HepG2 (cell line): ENCODE data around the gene HMCN2. TPM values are rescaled to one million over a fixed set of nuclear protein-coding genes. Genes with fewer than 3 reads are reported as not detected.

Experiments
- ATAC-seq: fragments of 200-7000 bp; cut with Tn5 transposase; 3 replicates; pipeline ENCODE4 v1.9.1; 2020; ENCODE audit warnings: mild to moderate bottlenecking, moderate library complexity
- BruUV-seq: library from RNA; stranded (reverse); fragments of 400-500 nt; replicated peaks from 2 replicates; lab custom pipeline; 2021; lab: Mats Ljungman, UMichigan
- CTCF ChIA-PET: fragments of 300-600 bp; formaldehyde crosslinking; extraction: SDS; loops from one replicate; lab custom pipeline; 2021; ENCODE audit warnings: low total read pairs, inconsistent platforms, low intra/inter-chr PET ratio; lab: Yijun Ruan, JAX
- POLR2A ChIA-PET: fragments of 350-600 bp; sonication (Branson Sonifier 250); formaldehyde crosslinking; loops from one replicate; lab custom pipeline; 2020; ENCODE audit warnings: antibody characterized with exemption, inconsistent platforms; lab: Yijun Ruan, JAX
- DNase-seq: peaks from one replicate; pipeline ENCODE4 v3.0.0-alpha.2; 2015; ENCODE audit warnings: low spot score
- FAIRE-seq: peaks from 3 replicates; lab custom pipeline; 2011; peaks lifted over from hg19 to GRCh38; lab: Jason Lieb, UNC
- H2AFZ ChIP-seq: one replicate; pipeline ENCODE4 v1.6.1; 2011; ENCODE audit warnings: low read length, inconsistent platforms
- H3K27ac ChIP-seq: fragments of 300-600 bp; 3 replicates; pipeline ENCODE4 v1.8.0; 2011; ENCODE audit warnings: mixed run types, mild to moderate bottlenecking, mixed read lengths, low read length, inconsistent platforms; ENCODE audit not compliant: insufficient read depth; ENCODE audit errors: extremely low read length
- H3K27me3 ChIP-seq, 2 experiments: fragments of 200-600 bp in 1 of 2; 2 replicates in 1 of 2; 3 replicates in 1 of 2; pipeline versions ENCODE4 v1.6.0 to v1.8.0; 2011; ENCODE audit warnings: low read length in 2 of 2, mild to moderate bottlenecking in 2 of 2, moderate library complexity in 2 of 2, inconsistent platforms in 1 of 2; ENCODE audit not compliant: insufficient read depth in 2 of 2, control insufficient read depth in 1 of 2
- H3K36me3 ChIP-seq, 2 experiments: fragments of 200-600 bp in 1 of 2; replicated peaks in 1 of 2; 2 replicates in 1 of 2; 3 replicates in 1 of 2; pipeline versions ENCODE4 v1.5.1 to v1.8.0; 2011; ENCODE audit warnings: low read length in 2 of 2, inconsistent platforms in 1 of 2; ENCODE audit not compliant: insufficient read depth in 2 of 2, control insufficient read depth in 1 of 2
- H3K4me1 ChIP-seq: 2 replicates; pipeline ENCODE4 v1.5.1; 2012; ENCODE audit warnings: low read length, inconsistent platforms; ENCODE audit not compliant: insufficient read depth
- H3K4me2 ChIP-seq: 2 replicates; pipeline ENCODE4 v1.6.0; 2011; ENCODE audit warnings: low read depth, low read length, inconsistent platforms
- H3K4me3 ChIP-seq, 3 experiments: fragments of 200-600 bp in 1 of 3; sonication (generic), shearing (Covaris generic) in 1 of 3; replicated peaks in 1 of 3; 2 replicates each; pipeline ENCODE4 v1.5.1; 2011 to 2016; ENCODE audit warnings: low read length in 3 of 3, inconsistent platforms in 2 of 3, low read depth in 2 of 3, mild to moderate bottlenecking in 2 of 3, control low read depth in 1 of 3, mixed read lengths in 1 of 3; ENCODE audit not compliant: insufficient read depth in 1 of 3
- H3K79me2 ChIP-seq: one replicate; pipeline ENCODE4 v1.6.1; 2011; ENCODE audit warnings: low read length, inconsistent platforms; ENCODE audit not compliant: insufficient read depth
- H3K9ac ChIP-seq: 2 replicates; pipeline ENCODE4 v1.6.0; 2011; ENCODE audit warnings: mild to moderate bottlenecking, low read depth, low read length, inconsistent platforms; ENCODE audit not compliant: insufficient read depth
- H3K9me3 ChIP-seq: 2 replicates; pipeline ENCODE4 v1.5.1; 2012; ENCODE audit warnings: mild to moderate bottlenecking, low read length
- H4K20me1 ChIP-seq: 2 replicates; pipeline ENCODE4 v1.6.0; 2011; ENCODE audit warnings: inconsistent platforms, mild to moderate bottlenecking, low read length, moderate library complexity; ENCODE audit not compliant: insufficient read depth
- HES4 ChIP-seq: sonication (generic); formaldehyde crosslinking; IDR thresholded peaks from 2 replicates; pipeline ENCODE4 v1.9.0; 2021; ENCODE audit warnings: mild to moderate bottlenecking, missing genetic modification reagents, borderline replicate concordance
- HNRNPL ChIP-seq: fragments of 200-400 bp; formaldehyde crosslinking; IDR thresholded peaks from 2 replicates; pipeline ENCODE4 v1.6.1; 2017; ENCODE audit warnings: mild to moderate bottlenecking, low read depth, low read length
- IRX3 ChIP-seq: sonication (generic); formaldehyde crosslinking; IDR thresholded peaks from 2 replicates; pipeline ENCODE4 v1.8.1; 2023; ENCODE audit warnings: mild to moderate bottlenecking, low read depth, missing genetic modification reagents, borderline replicate concordance
- NR2F6 ChIP-seq, 2 experiments: IDR thresholded peaks; 2 replicates each; pipeline ENCODE4 v1.6.1; 2016; ENCODE audit warnings: antibody characterized with exemption in 1 of 2, mild to moderate bottlenecking in 1 of 2
- ONECUT2 ChIP-seq: sonication (generic); formaldehyde crosslinking; IDR thresholded peaks from 2 replicates; pipeline ENCODE4 v1.4.0; 2020; ENCODE audit warnings: missing genetic modification reagents
- PITX1 ChIP-seq: sonication (generic); formaldehyde crosslinking; IDR thresholded peaks from 2 replicates; pipeline ENCODE4 v1.5.1; 2020; ENCODE audit warnings: mild to moderate bottlenecking, missing genetic modification reagents
- ZFP82 ChIP-seq: sonication (generic); formaldehyde crosslinking; IDR thresholded peaks from 2 replicates; pipeline ENCODE4 v1.5.1; 2020; ENCODE audit warnings: mild to moderate bottlenecking, missing genetic modification reagents, borderline replicate concordance
- ZNF629 ChIP-seq: sonication (generic); formaldehyde crosslinking; conservative IDR thresholded peaks from 2 replicates; pipeline ENCODE4 v1.5.0; 2020; ENCODE audit warnings: missing genetic modification reagents
- WGBS: methylation state at CpG from one replicate; pipeline ENCODE4 v1.1.6; 2017; ENCODE audit warnings: low lambda C conversion rate; 5-methylcytosine and 5-hydroxymethylcytosine counted together
- in situ Hi-C: cut with HindIII; loops from 2 replicates; pipeline ENCODE4 v1.10.0; 2017; ENCODE audit warnings: low pct_unique_long_range_greater_than_20kb; ENCODE audit not compliant: extremely low pct_ligation_motif_present
- intact Hi-C: fragments of 100-400 bp; cut with micrococcal nuclease; formaldehyde crosslinking; loops from one replicate; pipeline ENCODE4 v1.10.0; 2022; ENCODE audit not compliant: unreplicated experiment
- polyA plus RNA-seq, 8 experiments: library from polyadenylated mRNA; depleted of rRNA in 3 of 8; stranded (reverse) in 7 of 8; unstranded in 1 of 8; fragments of >200 nt; fragmentation: Illumina TruSeq in 4 of 8; extraction: Trizol in 4 of 8; gene quantifications; 2 replicates each; pipeline versions ENCODE4 v1.2.1 to v1.2.3, GENCODE V29; 2011 to 2016; ENCODE audit warnings: low read depth in 4 of 8, missing spikeins in 1 of 8, mixed read lengths in 1 of 8; ENCODE audit not compliant: insufficient read depth in 1 of 8
- total RNA-seq, 5 experiments: library from RNA; depleted of rRNA; stranded (reverse); fragments of >200 nt; fragmentation: Illumina TruSeq; extraction: Trizol; gene quantifications; 2 replicates each; pipeline ENCODE4 v1.2.3, GENCODE V29; 2016; ENCODE audit warnings: low read depth in 1 of 5
- TF ChIP-seq, protein P1 (sequence below): sonication (generic); formaldehyde crosslinking; IDR thresholded peaks from 2 replicates; pipeline ENCODE4 v1.4.0; 2020; ENCODE audit warnings: mild to moderate bottlenecking, missing genetic modification reagents
- TF ChIP-seq, protein P2 (sequence below): IDR thresholded peaks from 2 replicates; pipeline ENCODE4 v1.6.1; 2016; ENCODE audit warnings: low read depth, missing genetic modification reagents, missing compliant biosample characterization
- TF ChIP-seq, protein P3 (sequence below): sonication (generic); formaldehyde crosslinking; IDR thresholded peaks from 2 replicates; pipeline ENCODE4 v1.5.0; 2020; ENCODE audit warnings: missing genetic modification reagents

The HMCN2 gene
- total and polyA plus RNA-seq, 2 of the 13 experiments (the other 11 are each of a cell fraction or from before 2014, with no cell fraction given), result 0.09 TPM; not detected in 1

DNA sequence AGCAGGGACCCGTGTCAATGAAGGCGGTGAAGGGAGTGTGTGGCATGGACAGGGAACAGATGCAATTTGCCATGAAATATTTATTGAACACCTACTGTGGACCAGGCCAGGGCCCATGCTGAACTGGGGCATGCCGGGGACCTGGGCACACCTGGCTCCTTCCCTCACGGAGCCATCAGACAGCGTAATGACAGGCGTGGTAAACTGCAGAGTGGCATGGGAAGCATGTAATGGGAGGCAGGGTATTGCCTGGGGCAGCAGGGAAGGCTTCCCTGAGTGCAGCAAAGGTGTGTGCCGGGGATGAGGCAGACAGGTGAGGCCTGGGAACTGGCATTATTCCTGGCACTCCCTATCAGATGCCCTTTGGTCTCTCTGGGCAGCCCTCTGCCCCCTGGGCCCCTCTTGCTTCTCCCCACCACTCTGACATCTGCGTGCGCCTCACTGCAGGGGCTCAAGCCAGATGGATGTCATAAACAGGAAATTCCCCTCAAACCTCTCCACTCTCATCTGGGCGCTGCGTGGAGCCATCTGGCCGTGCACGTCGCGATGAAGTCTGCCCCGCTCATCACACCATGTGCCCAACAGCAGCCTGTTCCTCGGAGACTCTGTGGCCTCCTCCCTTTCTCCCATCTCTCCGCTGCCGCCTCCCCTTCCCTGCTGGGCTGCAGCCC lies 67.6 kb downstream of the HMCN2 start:
- no peak for DNase-seq
- no peak for FAIRE-seq
- peaks cover 9 to 25% of the 10 kb centered on the region in 2 experiments; a peak in 4 of 5 replicates for H3K27me3 ChIP-seq
- TF ChIP-seq, protein P1, sequence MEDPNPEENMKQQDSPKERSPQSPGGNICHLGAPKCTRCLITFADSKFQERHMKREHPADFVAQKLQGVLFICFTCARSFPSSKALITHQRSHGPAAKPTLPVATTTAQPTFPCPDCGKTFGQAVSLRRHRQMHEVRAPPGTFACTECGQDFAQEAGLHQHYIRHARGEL (CRISPR knock-in tag), result no peak
- TF ChIP-seq ONECUT2 (CRISPR knock-in tag), result no peak
- no peak for TF ChIP-seq ZNF629
- no peak for TF ChIP-seq ZFP82 (CRISPR knock-in tag)
- TF ChIP-seq HNRNPL, result no peak
- no peak for TF ChIP-seq NR2F6 (IDR thresholded peaks at IDR 0.05)
- no peak for TF ChIP-seq NR2F6 (CRISPR knock-in tag; IDR thresholded peaks at IDR 0.05)
- no peak overlapping the region for H3K27ac ChIP-seq
- no peak for ATAC-seq
- CTCF ChIA-PET, result no interaction called here
- no peaks in the 10 kb centered on the region for H4K20me1 ChIP-seq
- no peaks in the 10 kb centered on the region for H3K4me1 ChIP-seq
- no TSS peak for BruUV-seq
- intact Hi-C loops (no loop called here), in situ Hi-C loops (no loop called here)
- POLR2A ChIA-PET, result no interaction called here
- no peaks in the 10 kb centered on the region for H3K36me3 ChIP-seq
- H3K4me3 ChIP-seq, result no peak overlapping the region
- H3K9me3 ChIP-seq, result no peaks in the 10 kb centered on the region
- no peaks in the 10 kb centered on the region for H3K79me2 ChIP-seq
- WGBS, result 21% methylated on average over 13 of the region's 19 CpGs
- no peak overlapping the region for H3K4me2 ChIP-seq
- H3K9ac ChIP-seq, result no peak overlapping the region
- H2AFZ ChIP-seq, result no peak overlapping the region

DNA sequence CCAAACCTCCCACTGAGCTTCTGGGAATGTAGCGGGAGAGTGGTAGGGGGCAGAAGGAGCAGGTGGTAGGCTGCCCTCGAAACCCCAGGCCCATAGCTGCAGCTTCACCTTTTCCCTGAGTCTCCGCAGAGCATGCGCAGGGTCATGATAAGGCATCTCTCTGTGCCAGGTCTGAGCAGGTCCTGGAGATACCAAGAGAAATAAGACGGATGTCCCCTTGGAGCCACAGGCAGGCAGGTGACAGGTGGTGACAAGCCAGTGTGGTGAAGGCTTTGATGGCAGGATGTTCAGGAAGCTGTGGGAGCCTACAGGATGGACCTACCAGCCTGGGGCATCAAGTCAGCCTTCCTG lies 68.1 kb downstream of the HMCN2 start:
- intact Hi-C loops (no loop called here), in situ Hi-C loops (no loop called here)
- Histone ChIP-seq H3K79me2 (no peaks in the 10 kb centered on the region), H3K4me3 (no peak overlapping the region), H4K20me1 (no peaks in the 10 kb centered on the region), H3K4me1 (no peaks in the 10 kb centered on the region), H3K27me3 (peaks cover 6 to 20% of the 10 kb centered on the region in 2 experiments; a peak in 4 of 5 replicates), H3K4me2 (no peak overlapping the region), H3K36me3 (no peaks in the 10 kb centered on the region), H3K9ac (no peak overlapping the region), H2AFZ (no peak overlapping the region), H3K27ac (no peak overlapping the region), H3K9me3 (no peaks in the 10 kb centered on the region)
- no TSS peak for BruUV-seq
- WGBS, result 60% methylated on average over 5 of the region's 5 CpGs
- CTCF ChIA-PET, result no interaction called here
- POLR2A ChIA-PET, result no interaction called here
- DNase-seq (no peak), FAIRE-seq (no peak), ATAC-seq (no peak)
- TF ChIP-seq, protein P2, sequence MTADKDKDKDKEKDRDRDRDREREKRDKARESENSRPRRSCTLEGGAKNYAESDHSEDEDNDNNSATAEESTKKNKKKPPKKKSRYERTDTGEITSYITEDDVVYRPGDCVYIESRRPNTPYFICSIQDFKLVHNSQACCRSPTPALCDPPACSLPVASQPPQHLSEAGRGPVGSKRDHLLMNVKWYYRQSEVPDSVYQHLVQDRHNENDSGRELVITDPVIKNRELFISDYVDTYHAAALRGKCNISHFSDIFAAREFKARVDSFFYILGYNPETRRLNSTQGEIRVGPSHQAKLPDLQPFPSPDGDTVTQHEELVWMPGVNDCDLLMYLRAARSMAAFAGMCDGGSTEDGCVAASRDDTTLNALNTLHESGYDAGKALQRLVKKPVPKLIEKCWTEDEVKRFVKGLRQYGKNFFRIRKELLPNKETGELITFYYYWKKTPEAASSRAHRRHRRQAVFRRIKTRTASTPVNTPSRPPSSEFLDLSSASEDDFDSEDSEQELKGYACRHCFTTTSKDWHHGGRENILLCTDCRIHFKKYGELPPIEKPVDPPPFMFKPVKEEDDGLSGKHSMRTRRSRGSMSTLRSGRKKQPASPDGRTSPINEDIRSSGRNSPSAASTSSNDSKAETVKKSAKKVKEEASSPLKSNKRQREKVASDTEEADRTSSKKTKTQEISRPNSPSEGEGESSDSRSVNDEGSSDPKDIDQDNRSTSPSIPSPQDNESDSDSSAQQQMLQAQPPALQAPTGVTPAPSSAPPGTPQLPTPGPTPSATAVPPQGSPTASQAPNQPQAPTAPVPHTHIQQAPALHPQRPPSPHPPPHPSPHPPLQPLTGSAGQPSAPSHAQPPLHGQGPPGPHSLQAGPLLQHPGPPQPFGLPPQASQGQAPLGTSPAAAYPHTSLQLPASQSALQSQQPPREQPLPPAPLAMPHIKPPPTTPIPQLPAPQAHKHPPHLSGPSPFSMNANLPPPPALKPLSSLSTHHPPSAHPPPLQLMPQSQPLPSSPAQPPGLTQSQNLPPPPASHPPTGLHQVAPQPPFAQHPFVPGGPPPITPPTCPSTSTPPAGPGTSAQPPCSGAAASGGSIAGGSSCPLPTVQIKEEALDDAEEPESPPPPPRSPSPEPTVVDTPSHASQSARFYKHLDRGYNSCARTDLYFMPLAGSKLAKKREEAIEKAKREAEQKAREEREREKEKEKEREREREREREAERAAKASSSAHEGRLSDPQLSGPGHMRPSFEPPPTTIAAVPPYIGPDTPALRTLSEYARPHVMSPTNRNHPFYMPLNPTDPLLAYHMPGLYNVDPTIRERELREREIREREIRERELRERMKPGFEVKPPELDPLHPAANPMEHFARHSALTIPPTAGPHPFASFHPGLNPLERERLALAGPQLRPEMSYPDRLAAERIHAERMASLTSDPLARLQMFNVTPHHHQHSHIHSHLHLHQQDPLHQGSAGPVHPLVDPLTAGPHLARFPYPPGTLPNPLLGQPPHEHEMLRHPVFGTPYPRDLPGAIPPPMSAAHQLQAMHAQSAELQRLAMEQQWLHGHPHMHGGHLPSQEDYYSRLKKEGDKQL (CRISPR knock-in tag), result no peak
- TF ChIP-seq HES4 (CRISPR knock-in tag) (no peak), IRX3 (no peak), PITX1 (CRISPR knock-in tag) (no peak)
- TF ChIP-seq, protein P3, sequence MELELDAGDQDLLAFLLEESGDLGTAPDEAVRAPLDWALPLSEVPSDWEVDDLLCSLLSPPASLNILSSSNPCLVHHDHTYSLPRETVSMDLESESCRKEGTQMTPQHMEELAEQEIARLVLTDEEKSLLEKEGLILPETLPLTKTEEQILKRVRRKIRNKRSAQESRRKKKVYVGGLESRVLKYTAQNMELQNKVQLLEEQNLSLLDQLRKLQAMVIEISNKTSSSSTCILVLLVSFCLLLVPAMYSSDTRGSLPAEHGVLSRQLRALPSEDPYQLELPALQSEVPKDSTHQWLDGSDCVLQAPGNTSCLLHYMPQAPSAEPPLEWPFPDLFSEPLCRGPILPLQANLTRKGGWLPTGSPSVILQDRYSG (CRISPR knock-in tag), result no peak
